ENCODE results near the gene FAM216B.
A peak's percentile ranks its signal among the peaks of the same experiment; 100 is the strongest.

FAM216B gene

GRCh38 chr13:42808341-42808940, 27.1 kb downstream of the FAM216B start:
- no peaks in the 10 kb centered on the region for H4K20me1 ChIP-seq (ENCODE audit: insufficient read depth, low read length)
- ATAC-seq (ENCODE audit: insufficient read depth, low read depth) (no peak), DNase-seq (no peak)
- no peak overlapping the region for H3K4me3 ChIP-seq (ENCODE audit: low read depth in 1 of 2, low read length in 2 of 2)
- H3K4me1 ChIP-seq (ENCODE audit: insufficient read depth, low read length), result peaks cover 6% of the 10 kb centered on the region; the same call in 1 of the 2 replicates
- no peak overlapping the region for H2AFZ ChIP-seq (ENCODE audit: low read depth, low read length)
- no peak overlapping the region for H3K4me2 ChIP-seq (ENCODE audit: insufficient read depth, low read length)
- H3K27me3 ChIP-seq (ENCODE audit: insufficient read depth, low read length, poor library complexity), result peaks cover 8% of the 10 kb centered on the region
- no peak overlapping the region for H3K9ac ChIP-seq (ENCODE audit: low read depth, low read length)
- TF ChIP-seq CTCF (IDR thresholded peaks at IDR 0.05; ENCODE audit: borderline replicate concordance, extremely low read depth, low read length, poor library complexity, severe bottlenecking), result no peak
- no peak for TF ChIP-seq EZH2 (IDR thresholded peaks at IDR 0.05; ENCODE audit: borderline replicate concordance, low read depth, low read length, severe bottlenecking)
- no peaks in the 10 kb centered on the region for H3K79me2 ChIP-seq (ENCODE audit: insufficient read depth, low read length)
- H3K27ac ChIP-seq (ENCODE audit: low read length), result no peak overlapping the region
- no peaks in the 10 kb centered on the region for H3K9me3 ChIP-seq (ENCODE audit: insufficient read depth, low read length, severe bottlenecking)
- H3K36me3 ChIP-seq (ENCODE audit: insufficient read depth, low read length), result no peaks in the 10 kb centered on the region

GRCh38 chr13:42812316-42812715, 30.9 kb downstream of the FAM216B start:
- ATAC-seq (ENCODE audit: insufficient read depth, low read depth) (peak; percentile 33; the same call in 1 of the 3 replicates), DNase-seq (no peak)
- Histone ChIP-seq H2AFZ (ENCODE audit: low read depth, low read length) (no peak overlapping the region), H3K9me3 (ENCODE audit: insufficient read depth, low read length, severe bottlenecking) (no peaks in the 10 kb centered on the region), H3K9ac (ENCODE audit: low read depth, low read length) (no peak overlapping the region), H3K4me2 (ENCODE audit: insufficient read depth, low read length) (no peak overlapping the region), H3K79me2 (ENCODE audit: insufficient read depth, low read length) (no peaks in the 10 kb centered on the region), H3K27ac (ENCODE audit: low read length) (no peak overlapping the region), H3K4me1 (ENCODE audit: insufficient read depth, low read length) (peaks cover 2% of the 10 kb centered on the region; the same call in 1 of the 2 replicates), H3K36me3 (ENCODE audit: insufficient read depth, low read length) (no peaks in the 10 kb centered on the region), H3K4me3 (ENCODE audit: low read depth in 1 of 2, low read length in 2 of 2) (no peak overlapping the region), H4K20me1 (ENCODE audit: insufficient read depth, low read length) (no peaks in the 10 kb centered on the region), H3K27me3 (ENCODE audit: insufficient read depth, low read length, poor library complexity) (no peaks in the 10 kb centered on the region)
- TF ChIP-seq EZH2 (IDR thresholded peaks at IDR 0.05; ENCODE audit: borderline replicate concordance, low read depth, low read length, severe bottlenecking) (no peak), CTCF (IDR thresholded peaks at IDR 0.05; ENCODE audit: borderline replicate concordance, extremely low read depth, low read length, poor library complexity, severe bottlenecking) (no peak)

- Histone ChIP-seq H3K36me3 (ENCODE audit: insufficient read depth, low read length) (no peaks in the 10 kb centered on the region), H3K4me1 (ENCODE audit: insufficient read depth, low read length) (no peaks in the 10 kb centered on the region), H3K4me2 (ENCODE audit: insufficient read depth, low read length) (no peak overlapping the region), H2AFZ (ENCODE audit: low read depth, low read length) (no peak overlapping the region), H3K9me3 (ENCODE audit: insufficient read depth, low read length, severe bottlenecking) (no peaks in the 10 kb centered on the region), H3K79me2 (ENCODE audit: insufficient read depth, low read length) (no peaks in the 10 kb centered on the region), H4K20me1 (ENCODE audit: insufficient read depth, low read length) (no peaks in the 10 kb centered on the region), H3K9ac (ENCODE audit: low read depth, low read length) (no peak overlapping the region), H3K4me3 (ENCODE audit: low read depth in 1 of 2, low read length in 2 of 2) (no peak overlapping the region), H3K27ac (ENCODE audit: low read length) (no peak overlapping the region), H3K27me3 (ENCODE audit: insufficient read depth, low read length, poor library complexity) (no peaks in the 10 kb centered on the region)
- TF ChIP-seq CTCF (IDR thresholded peaks at IDR 0.05; ENCODE audit: borderline replicate concordance, extremely low read depth, low read length, poor library complexity, severe bottlenecking) (no peak), EZH2 (IDR thresholded peaks at IDR 0.05; ENCODE audit: borderline replicate concordance, low read depth, low read length, severe bottlenecking) (no peak)
- no peak for ATAC-seq (ENCODE audit: insufficient read depth, low read depth)
- DNase-seq, result no peak
Measured at GRCh38 chr13:42814868-42815267, 33.5 kb downstream of the FAM216B start.
